Endodermal cell (in vitro differentiated cells): ENCODE data around the gene SGCG. TPM values are rescaled to one million over a fixed set of nuclear protein-coding genes. Genes with fewer than 3 reads are reported as not detected.
A peak's percentile ranks its signal among the peaks of the same experiment; 100 is the strongest.

ENCODE experiments used
- DNase-seq: peaks from one replicate; pipeline ENCODE4 v3.0.0-alpha.2; 2017
- H3K27ac ChIP-seq: 2 replicates; pipeline ENCODE4 v1.5.1; 2013; ENCODE audit warnings: mild to moderate bottlenecking, low read depth, low read length, moderate library complexity
- H3K27me3 ChIP-seq: 2 replicates; pipeline ENCODE4 v1.6.1; 2013; ENCODE audit warnings: mild to moderate bottlenecking, low read length, moderate library complexity; ENCODE audit not compliant: insufficient read depth, control insufficient read depth, poor library complexity, severe bottlenecking
- H3K36me3 ChIP-seq: 2 replicates; pipeline ENCODE4 v1.7.0; 2013; ENCODE audit warnings: mild to moderate bottlenecking, low read length, moderate library complexity; ENCODE audit not compliant: control insufficient read depth, insufficient read depth
- H3K4me1 ChIP-seq: one replicate; pipeline ENCODE4 v1.7.0; 2013; ENCODE audit warnings: low read length; ENCODE audit not compliant: control insufficient read depth, insufficient read depth
- H3K4me3 ChIP-seq: 2 replicates; pipeline ENCODE4 v1.5.1; 2013; ENCODE audit warnings: mild to moderate bottlenecking, low read length, moderate library complexity
- H3K9ac ChIP-seq: 2 replicates; pipeline ENCODE4 v1.6.1; 2013; ENCODE audit warnings: mild to moderate bottlenecking, low read length, moderate library complexity; ENCODE audit not compliant: poor library complexity, severe bottlenecking; ENCODE audit errors: extremely low read depth
- H3K9me3 ChIP-seq: 2 replicates; pipeline ENCODE4 v1.6.1; 2013; ENCODE audit warnings: mild to moderate bottlenecking, low read length, moderate library complexity; ENCODE audit not compliant: control insufficient read depth
- H3K27ac Mint-ChIP-seq: 2 replicates; pipeline ENCODE4 v1.8.0; 2020; ENCODE audit warnings: mixed read lengths
- H3K27me3 Mint-ChIP-seq: 2 replicates; pipeline ENCODE4 v1.8.0; 2021; ENCODE audit warnings: mild to moderate bottlenecking, mixed read lengths; ENCODE audit not compliant: insufficient read depth
- H3K36me3 Mint-ChIP-seq: 2 replicates; pipeline ENCODE4 v1.8.0; 2020; ENCODE audit warnings: low read depth, mixed read lengths
- H3K4me1 Mint-ChIP-seq: 2 replicates; pipeline ENCODE4 v1.8.0; 2020; ENCODE audit warnings: mixed read lengths
- H3K4me3 Mint-ChIP-seq: 2 replicates; pipeline ENCODE4 v1.8.0; 2020; ENCODE audit warnings: mild to moderate bottlenecking, moderate library complexity, mixed read lengths
- H3K9me3 Mint-ChIP-seq: 2 replicates; pipeline ENCODE4 v1.8.0; 2020; ENCODE audit warnings: mild to moderate bottlenecking, mixed read lengths
- CTCF ChIP-seq: fragments of 200-600 bp; sonication (generic); conservative IDR thresholded peaks from 2 replicates; pipeline ENCODE4 v1.5.0; 2021; ENCODE audit warnings: antibody characterized with exemption, mild to moderate bottlenecking
- WGBS, 2 experiments: methylation state at CpG; one replicate each; pipeline versions ENCODE4 v1.1.5 to v1.1.7; 2013; ENCODE audit warnings: missing lambda C conversion rate in 2 of 2, mixed read lengths in 1 of 2; ENCODE audit not compliant: insufficient coverage in 1 of 2, insufficient read length in 1 of 2; 5-methylcytosine and 5-hydroxymethylcytosine counted together
- total RNA-seq, 2 donors: library from RNA; stranded (reverse); fragmentation: NEBNext Ultra II Directional in 1 of 2; extraction: Animal tissue kit (Norgen Biotek cat#: 25700) in 1 of 2; gene quantifications; 2 replicates in 1 of 2; 3 replicates in 1 of 2; pipeline ENCODE4 v1.2.1, GENCODE V29; 2021

The SGCG gene
- total RNA-seq, 2 donors from 2014 or later: 0.15 to 0.27 TPM

GRCh38 chr13:23146811-23147625 is 33.8 kb upstream of the SGCG start:
- no peaks in the 10 kb centered on the region for H3K36me3 ChIP-seq
- H3K36me3 Mint-ChIP-seq: no peaks in the 10 kb centered on the region
- H3K4me1 ChIP-seq: no peaks in the 10 kb centered on the region
- no peak overlapping the region for H3K27ac Mint-ChIP-seq
- H3K27me3 ChIP-seq: no peaks in the 10 kb centered on the region
- TF ChIP-seq CTCF: no peak
- H3K27me3 Mint-ChIP-seq: no peaks in the 10 kb centered on the region
- H3K9me3 ChIP-seq: no peaks in the 10 kb centered on the region
- no peak overlapping the region for H3K27ac ChIP-seq
- H3K4me1 Mint-ChIP-seq: no peaks in the 10 kb centered on the region
- H3K4me3 ChIP-seq: no peak overlapping the region
- H3K4me3 Mint-ChIP-seq: no peak overlapping the region
- DNase-seq: no peak
- peaks cover 10% of the 10 kb centered on the region for H3K9me3 Mint-ChIP-seq
- H3K9ac ChIP-seq: no peak overlapping the region
- WGBS, 2 experiments: 93 to 95% methylated on average over 6 to 12 of the region's 12 CpGs

GRCh38 chr13:23147827-23148226 is 33.0 kb upstream of the SGCG start:
- Histone ChIP-seq H3K27ac (no peak overlapping the region), H3K4me1 (no peaks in the 10 kb centered on the region), H3K4me3 (no peak overlapping the region), H3K36me3 (no peaks in the 10 kb centered on the region), H3K9ac (no peak overlapping the region), H3K9me3 (no peaks in the 10 kb centered on the region), H3K27me3 (no peaks in the 10 kb centered on the region)
- peak; percentile 55 for DNase-seq
- 68 to 85% methylated on average over 9 to 10 of the region's 10 CpGs for WGBS, 2 experiments
- no peaks in the 10 kb centered on the region for H3K4me1 Mint-ChIP-seq
- H3K27me3 Mint-ChIP-seq: no peaks in the 10 kb centered on the region
- no peak for TF ChIP-seq CTCF
- H3K4me3 Mint-ChIP-seq: no peak overlapping the region
- H3K36me3 Mint-ChIP-seq: no peaks in the 10 kb centered on the region
- peaks cover 5% of the 10 kb centered on the region for H3K9me3 Mint-ChIP-seq
- no peak overlapping the region for H3K27ac Mint-ChIP-seq

- peaks cover 34% of the 10 kb centered on the region for H3K27me3 Mint-ChIP-seq
- no peak overlapping the region for H3K27ac Mint-ChIP-seq
- H3K4me1 ChIP-seq: no peaks in the 10 kb centered on the region
- no peak overlapping the region for H3K4me3 ChIP-seq
- no peak overlapping the region for H3K4me3 Mint-ChIP-seq
- H3K9me3 Mint-ChIP-seq: peaks cover 7% of the 10 kb centered on the region
- H3K27me3 ChIP-seq: peaks cover 22% of the 10 kb centered on the region
- H3K4me1 Mint-ChIP-seq: no peaks in the 10 kb centered on the region
- no peak for TF ChIP-seq CTCF
- H3K9ac ChIP-seq: no peak overlapping the region
- no peaks in the 10 kb centered on the region for H3K9me3 ChIP-seq
- H3K27ac ChIP-seq: no peak overlapping the region
- DNase-seq: no peak
- H3K36me3 ChIP-seq: no peaks in the 10 kb centered on the region
- no peaks in the 10 kb centered on the region for H3K36me3 Mint-ChIP-seq
- 93 to 100% methylated on average over 5 to 7 of the region's 7 CpGs for WGBS, 2 experiments
Observed at GRCh38 chr13:23157781-23158180, 23.0 kb upstream of the SGCG start.
